IMR-90 (cell line): ENCODE measurements around the gene RAET1G.

Experiments used
- CHD1 ChIP-seq: IDR thresholded peaks from 2 replicates; pipeline ENCODE4 v1.6.1; 2012; ENCODE audit warnings: low read depth, low read length, improper control_type of control experiment
- MAFK ChIP-seq: IDR thresholded peaks from 2 replicates; pipeline ENCODE4 v1.6.1; 2012; ENCODE audit warnings: low read depth, low read length, improper control_type of control experiment
- MAZ ChIP-seq: IDR thresholded peaks from 2 replicates; pipeline ENCODE4 v1.6.1; 2012; ENCODE audit warnings: low read depth, mild to moderate bottlenecking, low read length, improper control_type of control experiment, moderate library complexity, borderline replicate concordance
- NFE2L2 ChIP-seq: fragments of 150-350 bp; IDR thresholded peaks from 2 replicates; pipeline ENCODE4 v1.6.1; 2016; ENCODE audit warnings: low read depth, mild to moderate bottlenecking, low read length
- POLR2A ChIP-seq: IDR thresholded peaks from 2 replicates; pipeline ENCODE4 v1.6.1; 2012; ENCODE audit warnings: mild to moderate bottlenecking, low read depth, low read length
- RAD21 ChIP-seq: IDR thresholded peaks from 2 replicates; pipeline ENCODE4 v1.6.1; 2012; ENCODE audit warnings: low read length, improper control_type of control experiment
- SMC3 ChIP-seq: fragments of 150-350 bp; IDR thresholded peaks from 2 replicates; pipeline ENCODE4 v1.6.1; 2016; ENCODE audit warnings: low read depth, mild to moderate bottlenecking, antibody characterized with exemption, low read length, moderate library complexity
- TF ChIP-seq, protein P1 (sequence below): conservative IDR thresholded peaks from 2 replicates; pipeline ENCODE4 v1.5.1; 2012; ENCODE audit warnings: mild to moderate bottlenecking, low read depth, low read length, improper control_type of control experiment
- TF ChIP-seq, protein P2 (sequence below): fragments of 150-350 bp; IDR thresholded peaks from 2 replicates; pipeline ENCODE4 v1.6.1; 2016; ENCODE audit warnings: low read depth, mild to moderate bottlenecking, low read length, moderate library complexity, borderline replicate concordance
- TF ChIP-seq, protein P3 (sequence below): fragments of 150-350 bp; IDR thresholded peaks from 2 replicates; pipeline ENCODE4 v1.6.1; 2017; ENCODE audit warnings: mild to moderate bottlenecking, antibody characterized with exemption, low read length, low read depth

DNA sequence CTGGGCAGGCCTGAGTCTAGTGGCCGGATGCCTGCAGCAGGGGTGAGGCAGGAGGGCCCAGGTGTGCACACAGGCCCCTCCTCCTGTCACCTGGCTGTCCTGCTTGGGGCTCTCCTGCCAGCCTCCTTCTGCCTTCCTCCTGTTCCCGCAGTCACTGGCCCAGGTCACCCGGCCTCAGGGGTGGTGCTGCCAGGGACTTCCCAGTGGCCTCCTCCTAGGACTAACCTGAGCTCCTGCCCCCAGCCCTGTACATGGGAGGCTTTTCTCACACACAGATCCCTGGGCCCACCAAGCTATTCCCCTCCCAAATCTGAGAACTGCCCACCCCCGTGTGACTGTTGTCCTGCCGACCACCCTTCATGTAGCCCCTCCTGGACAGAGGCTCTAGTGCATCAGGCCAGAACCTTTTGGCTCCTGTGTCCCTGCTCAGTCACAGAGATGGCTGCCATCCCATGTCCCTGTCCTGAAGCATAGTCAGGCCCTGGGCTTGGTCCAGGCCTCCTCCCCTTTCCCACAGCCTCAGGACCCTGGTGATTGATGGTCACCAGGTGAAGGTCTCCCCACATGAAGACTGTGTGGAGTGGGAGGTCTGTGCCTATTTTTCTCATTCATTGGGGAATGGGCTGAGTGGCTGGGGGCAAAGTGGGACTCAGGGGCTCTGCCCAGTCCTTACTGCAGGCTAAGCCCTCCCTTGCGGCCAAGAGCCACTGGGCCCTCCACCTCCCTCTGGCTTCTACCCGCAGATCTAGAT lies 39.7 kb upstream of the RAET1G start:
- TF ChIP-seq POLR2A (no peak), MAZ (no peak), NFE2L2 (no peak), CHD1 (no peak), SMC3 (no peak), RAD21 (no peak), MAFK (no peak)
- TF ChIP-seq, protein P1, sequence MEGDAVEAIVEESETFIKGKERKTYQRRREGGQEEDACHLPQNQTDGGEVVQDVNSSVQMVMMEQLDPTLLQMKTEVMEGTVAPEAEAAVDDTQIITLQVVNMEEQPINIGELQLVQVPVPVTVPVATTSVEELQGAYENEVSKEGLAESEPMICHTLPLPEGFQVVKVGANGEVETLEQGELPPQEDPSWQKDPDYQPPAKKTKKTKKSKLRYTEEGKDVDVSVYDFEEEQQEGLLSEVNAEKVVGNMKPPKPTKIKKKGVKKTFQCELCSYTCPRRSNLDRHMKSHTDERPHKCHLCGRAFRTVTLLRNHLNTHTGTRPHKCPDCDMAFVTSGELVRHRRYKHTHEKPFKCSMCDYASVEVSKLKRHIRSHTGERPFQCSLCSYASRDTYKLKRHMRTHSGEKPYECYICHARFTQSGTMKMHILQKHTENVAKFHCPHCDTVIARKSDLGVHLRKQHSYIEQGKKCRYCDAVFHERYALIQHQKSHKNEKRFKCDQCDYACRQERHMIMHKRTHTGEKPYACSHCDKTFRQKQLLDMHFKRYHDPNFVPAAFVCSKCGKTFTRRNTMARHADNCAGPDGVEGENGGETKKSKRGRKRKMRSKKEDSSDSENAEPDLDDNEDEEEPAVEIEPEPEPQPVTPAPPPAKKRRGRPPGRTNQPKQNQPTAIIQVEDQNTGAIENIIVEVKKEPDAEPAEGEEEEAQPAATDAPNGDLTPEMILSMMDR: no peak
- TF ChIP-seq, protein P2, sequence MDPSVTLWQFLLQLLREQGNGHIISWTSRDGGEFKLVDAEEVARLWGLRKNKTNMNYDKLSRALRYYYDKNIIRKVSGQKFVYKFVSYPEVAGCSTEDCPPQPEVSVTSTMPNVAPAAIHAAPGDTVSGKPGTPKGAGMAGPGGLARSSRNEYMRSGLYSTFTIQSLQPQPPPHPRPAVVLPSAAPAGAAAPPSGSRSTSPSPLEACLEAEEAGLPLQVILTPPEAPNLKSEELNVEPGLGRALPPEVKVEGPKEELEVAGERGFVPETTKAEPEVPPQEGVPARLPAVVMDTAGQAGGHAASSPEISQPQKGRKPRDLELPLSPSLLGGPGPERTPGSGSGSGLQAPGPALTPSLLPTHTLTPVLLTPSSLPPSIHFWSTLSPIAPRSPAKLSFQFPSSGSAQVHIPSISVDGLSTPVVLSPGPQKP: no peak
- TF ChIP-seq, protein P3, sequence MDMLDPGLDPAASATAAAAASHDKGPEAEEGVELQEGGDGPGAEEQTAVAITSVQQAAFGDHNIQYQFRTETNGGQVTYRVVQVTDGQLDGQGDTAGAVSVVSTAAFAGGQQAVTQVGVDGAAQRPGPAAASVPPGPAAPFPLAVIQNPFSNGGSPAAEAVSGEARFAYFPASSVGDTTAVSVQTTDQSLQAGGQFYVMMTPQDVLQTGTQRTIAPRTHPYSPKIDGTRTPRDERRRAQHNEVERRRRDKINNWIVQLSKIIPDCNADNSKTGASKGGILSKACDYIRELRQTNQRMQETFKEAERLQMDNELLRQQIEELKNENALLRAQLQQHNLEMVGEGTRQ: no peak
